Heart right ventricle (tissue), 16 donors: ENCODE results near the gene DHX58. TPM values are rescaled to one million over a fixed set of nuclear protein-coding genes. Genes with fewer than 3 reads are reported as not detected.

Experiments used
- ATAC-seq, 8 donors: fragments of 200-7000 bp; cut with Tn5 transposase; one replicate each; pipeline ENCODE4 v1.9.1; 2020; ENCODE audit warnings: mild to moderate bottlenecking in 8 of 8, moderate library complexity in 8 of 8, moderate number of reproducible peaks in 1 of 8
- DNase-seq, 2 donors: peaks; one replicate each; pipeline ENCODE4 v3.0.0-alpha.2; 2020
- H3K27ac ChIP-seq, 10 donors: fragments of 200-600 bp; sonication (generic) in 2 of 10; one replicate each; pipeline versions ENCODE4 v1.5.0 to v1.8.0; 2020 to 2022; ENCODE audit warnings: mild to moderate bottlenecking in 3 of 10
- H3K27me3 ChIP-seq, 7 donors: fragments of 200-600 bp; one replicate each; pipeline ENCODE4 v1.8.0; 2021 to 2022; ENCODE audit warnings: mild to moderate bottlenecking in 2 of 7
- H3K36me3 ChIP-seq, 9 donors: fragments of 200-600 bp; sonication (generic) in 1 of 9; one replicate each; pipeline versions ENCODE4 v1.5.0 to v1.8.0; 2020 to 2022; ENCODE audit warnings: mild to moderate bottlenecking in 2 of 9
- H3K4me1 ChIP-seq, 9 donors: fragments of 200-600 bp; sonication (generic) in 1 of 9; one replicate each; pipeline versions ENCODE4 v1.5.0 to v1.8.0; 2020 to 2022; ENCODE audit warnings: mild to moderate bottlenecking in 4 of 9
- H3K4me3 ChIP-seq, 10 donors: fragments of 200-600 bp; sonication (generic) in 2 of 10; one replicate each; pipeline versions ENCODE4 v1.5.0 to v1.8.0; 2020 to 2022; ENCODE audit warnings: mild to moderate bottlenecking in 7 of 10, moderate library complexity in 2 of 10
- H3K9me3 ChIP-seq, 11 donors: fragments of 200-600 bp in 10 of 11; sonication (generic) in 2 of 11; one replicate each; pipeline versions ENCODE4 v1.5.0 to v1.8.0; 2013 to 2022; ENCODE audit warnings: mild to moderate bottlenecking in 2 of 11, control low read depth in 1 of 11, moderate library complexity in 1 of 11
- CTCF ChIP-seq, 9 donors: fragments of 200-600 bp; sonication (generic) in 2 of 9; IDR thresholded peaks; one replicate each; pipeline versions ENCODE4 v1.5.0 to v1.8.0; 2021 to 2022; ENCODE audit warnings: antibody characterized with exemption in 9 of 9, mild to moderate bottlenecking in 5 of 9, moderate library complexity in 1 of 9
- WGBS, 2 donors: extraction: QIAGEN DNeasy Blood & Tissue Kit; methylation state at CpG; one replicate each; pipeline ENCODE4 v1.1.7; 2013; ENCODE audit warnings: inconsistent platforms in 1 of 2; 5-methylcytosine and 5-hydroxymethylcytosine counted together
- intact Hi-C, 10 donors: fragments of 100-400 bp; cut with DNase I; formaldehyde crosslinking; loops; one replicate each; pipeline versions ENCODE4 v1.11.1 to v1.14.2; 2022
- polyA plus RNA-seq, 2 donors: library from polyadenylated mRNA; stranded (reverse); fragments of 200-250 nt; gene quantifications; one replicate each; pipeline ENCODE4 v1.2.3, GENCODE V29; 2013
- total RNA-seq, 10 donors: library from RNA; stranded (reverse); fragmentation: NEBNext Ultra II Directional in 3 of 10; extraction: Animal tissue kit (Norgen Biotek cat#: 25700) in 3 of 10; gene quantifications; one replicate each; pipeline versions ENCODE4 v1.2.1 to v1.2.4, GENCODE V29; 2021 to 2023
- donor health status: Arrhythmogenic right ventricular cardiomyopathy.
- donor health status: ischemic (EF 13 %, LVEDD 7.1; RV severe dilation, severe dysfunction).
- donor health status: healthy with polysubstance abuse.
- donor health status: DM: no; HTN: yes; CAD: no.
- donor health status: DM: no; HTN: no; CAD: no.
- donor health status: ischemic (EF 25% LVEDD 6.9; RV normal size, moderate dysfunction).
- donor health status: ischemic (EF 25% LVEDD 5.7; RV mildly dilated, moderate dysfunction).
- donor health status: healthy.
- donor health status: DM: yes; HTN: yes; CAD: no.
- donor health status: Ischemic cardiomyopathy.
- donor health status: ischemic (EF 35%, LVEDD 5.7; RV mildly dilated, moderate dysfunction).
- donor health status: nonischemic (EF 11% LVEDD 7.7; RV severe dilation, severe dysfunction).
- donor health status: DM: yes; HTN: yes; CAD: no.
- donor health status: PGD.
- donor health status: ischemic (EF 29% LVEDD 5.4; RV normal size, mild dysfunction).
- donor health status: nonischemic (EF 23%, LVEDD 6.1; RV moderate dilation, normal function).

DHX58 gene
- total and polyA plus RNA-seq, 12 donors = 2.2 to 16.9 (median 4.0) TPM

- peaks cover 0 to 41% (median 15%) of the 10 kb centered on the region in 7 donors for H3K27me3 ChIP-seq
- ATAC-seq (no peak), DNase-seq (no peak)
- WGBS, 2 donors = 79 to 81% methylated on average over 7 of the region's 7 CpGs
- TF ChIP-seq CTCF (IDR thresholded peaks at IDR 0.05) = no peak
- H3K36me3 ChIP-seq = no peaks in the 10 kb centered on the region
- H3K9me3 ChIP-seq = no peaks in the 10 kb centered on the region
- no peak overlapping the region for H3K4me3 ChIP-seq
- no peaks in the 10 kb centered on the region for H3K4me1 ChIP-seq
- intact Hi-C loops = no loop called here
- no peak overlapping the region for H3K27ac ChIP-seq
Observed at GRCh38 chr17:42087042-42087701, 25.3 kb downstream of the DHX58 start.

DNA sequence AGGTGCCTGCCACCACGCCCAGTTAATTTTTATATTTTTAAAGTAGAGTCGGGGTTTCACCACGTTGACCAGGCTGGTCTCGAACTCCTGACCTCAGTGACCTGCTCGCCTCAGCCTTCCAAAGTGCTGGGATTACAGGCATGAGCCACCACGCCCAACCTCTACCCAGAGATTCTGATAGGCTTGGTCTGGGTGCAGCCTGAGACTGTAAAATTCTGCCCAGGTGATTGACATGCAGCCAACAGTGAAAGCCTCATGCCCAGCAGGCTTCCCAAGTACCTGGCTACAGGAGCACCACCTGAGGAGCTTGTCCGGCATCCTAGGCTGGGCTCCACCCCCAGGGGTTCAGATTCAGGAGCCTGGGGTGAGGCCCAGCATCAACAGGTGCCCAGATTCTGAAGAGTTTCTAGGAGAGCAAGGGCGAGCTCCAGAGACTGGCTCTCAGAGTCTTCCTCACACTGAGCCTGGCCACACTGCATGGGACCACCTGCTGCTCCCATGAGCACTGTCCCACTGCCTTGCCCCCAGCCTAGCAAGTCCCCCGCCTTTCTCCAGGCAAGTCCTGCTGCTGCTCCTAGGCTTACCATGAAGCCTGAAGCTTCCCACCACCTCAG is 30.9 kb downstream of the DHX58 start:
- DNase-seq = no peak
- no peak overlapping the region for H3K4me3 ChIP-seq
- WGBS, 2 donors = 84 to 90% methylated on average over 9 of the region's 9 CpGs
- peaks cover 0 to 10% (median 0%) of the 10 kb centered on the region in 7 donors for H3K27me3 ChIP-seq
- intact Hi-C loops = no loop called here
- ATAC-seq = peak in 1 of 8 donors; percentile 39
- no peak overlapping the region for H3K27ac ChIP-seq
- H3K9me3 ChIP-seq = no peaks in the 10 kb centered on the region
- H3K4me1 ChIP-seq = no peaks in the 10 kb centered on the region
- TF ChIP-seq CTCF (IDR thresholded peaks at IDR 0.05) = no peak
- no peaks in the 10 kb centered on the region for H3K36me3 ChIP-seq

DNA sequence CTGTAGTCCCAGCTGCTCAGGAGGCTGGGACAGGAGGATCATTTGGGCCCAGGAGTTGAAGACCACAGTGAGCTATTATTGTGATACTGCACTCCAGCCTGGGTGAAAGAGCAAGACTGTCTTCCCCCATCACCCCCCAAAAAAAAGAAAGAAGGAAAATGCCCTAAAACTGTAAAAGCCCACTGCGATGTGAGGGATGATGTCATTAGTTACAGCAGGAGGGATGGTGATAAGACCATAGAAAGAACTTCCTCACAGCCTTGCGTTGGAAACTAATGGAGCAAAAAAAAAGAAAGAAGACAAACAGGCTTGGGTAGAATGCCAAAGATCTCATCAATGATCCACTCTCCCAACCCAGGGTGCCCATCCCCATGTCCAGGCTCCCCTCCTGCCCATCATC is 33.0 kb downstream of the DHX58 start:
- no peak for DNase-seq
- intact Hi-C loops = no loop called here
- H3K4me1 ChIP-seq = no peaks in the 10 kb centered on the region
- WGBS, 2 donors = 47 to 66% methylated on average over 2 of the region's 2 CpGs
- no peaks in the 10 kb centered on the region for H3K9me3 ChIP-seq
- H3K27ac ChIP-seq = no peak overlapping the region
- no peak for ATAC-seq
- H3K36me3 ChIP-seq = no peaks in the 10 kb centered on the region
- no peak overlapping the region for H3K4me3 ChIP-seq
- H3K27me3 ChIP-seq = peaks cover 0 to under 1% (median 0%) of the 10 kb centered on the region in 7 donors
- no peak for TF ChIP-seq CTCF (IDR thresholded peaks at IDR 0.05)

- no peak overlapping the region for H3K4me3 ChIP-seq
- H3K27me3 ChIP-seq = peaks cover 0 to 10% (median 5%) of the 10 kb centered on the region in 7 donors
- H3K27ac ChIP-seq = no peak overlapping the region
- no peaks in the 10 kb centered on the region for H3K4me1 ChIP-seq
- WGBS, 2 donors = 49 to 50% methylated on average over 8 of the region's 8 CpGs
- TF ChIP-seq CTCF (IDR thresholded peaks at IDR 0.05) = no peak
- H3K36me3 ChIP-seq = no peaks in the 10 kb centered on the region
- DNase-seq = no peak
- intact Hi-C loops = no loop called here
- no peak for ATAC-seq
- H3K9me3 ChIP-seq = no peaks in the 10 kb centered on the region
Observed at GRCh38 chr17:42078396-42079043, 34.0 kb downstream of the DHX58 start.
